A673 (cell line): ENCODE data around the gene QRFPR. TPM values are rescaled to one million over a fixed set of nuclear protein-coding genes. Genes with fewer than 3 reads are reported as not detected.
"Not testable (repeated sequence)": the region's sequence is repeated elsewhere in the genome, so short reads cannot be mapped to it uniquely, and the experiment has no call there.

Experiments
- BruUV-seq: library from RNA; stranded (reverse); fragments of 400-500 nt; replicated peaks from 2 replicates; lab custom pipeline; 2021; lab: Mats Ljungman, UMichigan
- CTCF ChIA-PET: fragments of 300-600 bp; sonication (Branson Sonifier 250); formaldehyde crosslinking; loops from one replicate; lab custom pipeline; 2022; ENCODE audit warnings: antibody characterized with exemption; lab: Charles Lee
- POLR2A ChIA-PET: fragments of 300-600 bp; sonication (Branson Sonifier 250); formaldehyde crosslinking; loops from one replicate; lab custom pipeline; 2022; ENCODE audit warnings: antibody characterized with exemption; ENCODE audit not compliant: low non-redundant PET; lab: Charles Lee
- DNase-seq: peaks from one replicate; pipeline ENCODE4 v3.0.0-alpha.2; 2015; ENCODE audit warnings: low spot score
- H3K27ac ChIP-seq: fragments of 200-600 bp; sonication (generic); 2 replicates; pipeline ENCODE4 v1.5.1; 2016; ENCODE audit warnings: mixed run types, low read depth, mild to moderate bottlenecking, mixed read lengths, antibody characterized with exemption, low read length; ENCODE audit not compliant: poor library complexity, severe bottlenecking
- H3K27me3 ChIP-seq: fragments of 200-600 bp; sonication (generic); replicated peaks from 2 replicates; pipeline ENCODE4 v1.6.1; 2017; ENCODE audit warnings: mixed run types, low read depth, mild to moderate bottlenecking, mixed read lengths, antibody characterized with exemption, low read length; ENCODE audit not compliant: insufficient read depth, poor library complexity
- H3K36me3 ChIP-seq: fragments of 200-600 bp; sonication (generic); 2 replicates; pipeline ENCODE4 v1.6.1; 2016; ENCODE audit warnings: mixed run types, mild to moderate bottlenecking, mixed read lengths, antibody characterized with exemption, low read length; ENCODE audit not compliant: insufficient read depth, poor library complexity, severe bottlenecking
- H3K4me1 ChIP-seq: fragments of 200-600 bp; sonication (generic); 2 replicates; pipeline ENCODE4 v1.6.1; 2017; ENCODE audit warnings: mixed run types, mild to moderate bottlenecking, mixed read lengths, antibody characterized with exemption, low read length; ENCODE audit not compliant: insufficient read depth, poor library complexity, severe bottlenecking
- H3K4me3 ChIP-seq: fragments of 200-600 bp; sonication (generic); 2 replicates; pipeline ENCODE4 v1.5.1; 2016; ENCODE audit warnings: low read depth, mixed run types, mild to moderate bottlenecking, mixed read lengths, low read length; ENCODE audit not compliant: poor library complexity, severe bottlenecking
- H3K9me3 ChIP-seq: fragments of 200-600 bp; sonication (generic); 2 replicates; pipeline ENCODE4 v1.6.1; 2016; ENCODE audit warnings: mixed run types, low read depth, mild to moderate bottlenecking, mixed read lengths, antibody characterized with exemption, low read length; ENCODE audit not compliant: poor library complexity, severe bottlenecking
- CTCF ChIP-seq: fragments of 300-800, 200-600 bp; sonication (generic); conservative IDR thresholded peaks from 2 replicates; pipeline ENCODE4 v1.5.1; 2017; ENCODE audit warnings: low read depth, mild to moderate bottlenecking, antibody characterized with exemption, low read length, moderate library complexity, mixed read lengths
- EZH2 ChIP-seq: fragments of 200-600 bp; sonication (generic); IDR thresholded peaks from 2 replicates; pipeline ENCODE4 v1.6.1; 2017; ENCODE audit warnings: borderline replicate concordance, low read depth, mild to moderate bottlenecking, mixed read lengths, antibody characterized with exemption, low read length; ENCODE audit not compliant: poor library complexity, severe bottlenecking
- intact Hi-C: fragments of 100-400 bp; cut with micrococcal nuclease; formaldehyde crosslinking; loops from one replicate; pipeline ENCODE4 v1.10.0; 2022; ENCODE audit not compliant: unreplicated experiment
- total RNA-seq: library from RNA; stranded (reverse); gene quantifications from 2 replicates; pipeline ENCODE4 v1.2.3, GENCODE V29; 2021

Gene QRFPR
- total RNA-seq, 1 experiment from 2014 or later = 32.2 TPM

DNA sequence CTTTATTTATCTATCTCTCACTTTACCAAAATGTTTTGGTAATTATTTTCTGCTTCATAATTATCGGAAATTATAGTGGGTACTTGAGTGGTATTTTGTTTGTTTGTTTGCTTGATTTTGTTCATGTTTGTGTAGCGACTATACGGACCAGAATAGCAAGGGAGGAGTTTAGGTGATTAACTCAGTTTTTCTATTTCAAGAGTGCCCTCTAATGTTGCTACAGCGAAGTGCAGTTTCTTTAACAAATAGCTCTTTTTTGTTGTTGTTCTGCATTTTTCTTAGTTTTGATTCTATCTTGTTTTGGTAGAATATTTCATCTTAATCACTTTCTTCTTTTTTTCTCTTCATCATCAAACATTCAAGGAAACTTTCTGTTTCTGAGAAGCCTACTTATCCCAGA, 40.8 kb upstream of the QRFPR start:
- ChIA-PET POLR2A (no interaction called here), CTCF (interaction anchor here (0.7 to 1.0 kb wide), 4 partner anchors 51 to 315 kb away, joined by 3 to 5 read pairs (median 4); no protein-coding TSS in a partner anchor)
- intact Hi-C loops = loop anchor here (5.0 kb wide), 1 partner anchor 229 kb away; no protein-coding TSS in a partner anchor
- no TSS peak for BruUV-seq
- Histone ChIP-seq H3K4me1 (no peaks in the 10 kb centered on the region), H3K9me3 (no peaks in the 10 kb centered on the region), H3K27ac (no peak overlapping the region), H3K36me3 (no peaks in the 10 kb centered on the region), H3K27me3 (no peaks in the 10 kb centered on the region), H3K4me3 (no peak overlapping the region)
- TF ChIP-seq EZH2 (no peak), CTCF (peak; percentile 71)
- DNase-seq = peak; percentile 49

- Histone ChIP-seq H3K36me3 (no peaks in the 10 kb centered on the region), H3K27ac (no peak overlapping the region), H3K27me3 (no peaks in the 10 kb centered on the region), H3K9me3 (no peaks in the 10 kb centered on the region), H3K4me1 (no peaks in the 10 kb centered on the region), H3K4me3 (no peak overlapping the region)
- intact Hi-C loops = no loop called here
- BruUV-seq = no TSS peak
- POLR2A ChIA-PET = no interaction called here
- CTCF ChIA-PET = interaction anchor here (0.6 kb wide), 1 partner anchor 55 kb away, joined by 3 read pairs; no protein-coding TSS in a partner anchor
- no peak for DNase-seq
- no peak for TF ChIP-seq CTCF
- no peak for TF ChIP-seq EZH2
These were observed 30.4 kb upstream of the QRFPR start for GRCh38 chr4:121411151-121411744.

- POLR2A ChIA-PET, H3K4me3 ChIP-seq, intact Hi-C loops, DNase-seq, H3K36me3 ChIP-seq, H3K4me1 ChIP-seq, H3K27ac ChIP-seq, H3K27me3 ChIP-seq, CTCF ChIA-PET, H3K9me3 ChIP-seq, BruUV-seq: not testable (repeated sequence)
These were observed 27.7 kb upstream of the QRFPR start for GRCh38 chr4:121408567-121408966.

- Histone ChIP-seq H3K27ac (no peak overlapping the region), H3K27me3 (no peaks in the 10 kb centered on the region), H3K4me1 (no peaks in the 10 kb centered on the region), H3K36me3 (no peaks in the 10 kb centered on the region), H3K4me3 (no peak overlapping the region), H3K9me3 (no peaks in the 10 kb centered on the region)
- no peak for DNase-seq
- BruUV-seq = no TSS peak
- CTCF ChIA-PET = no interaction called here
- intact Hi-C loops = no loop called here
- POLR2A ChIA-PET = no interaction called here
- TF ChIP-seq CTCF (no peak), EZH2 (no peak)
These were observed 19.8 kb upstream of the QRFPR start for GRCh38 chr4:121400632-121401031.
